Measurements from ENCODE around the gene GTF2A1L. TPM values are rescaled to one million over a fixed set of nuclear protein-coding genes. Genes with fewer than 3 reads are reported as not detected.
"Not testable (repeated sequence)": the region's sequence is repeated elsewhere in the genome, so short reads cannot be mapped to it uniquely, and the experiment has no call there.

GTF2A1L gene
- total RNA-seq, 1 donor from 2014 or later, result not detected

DNA sequence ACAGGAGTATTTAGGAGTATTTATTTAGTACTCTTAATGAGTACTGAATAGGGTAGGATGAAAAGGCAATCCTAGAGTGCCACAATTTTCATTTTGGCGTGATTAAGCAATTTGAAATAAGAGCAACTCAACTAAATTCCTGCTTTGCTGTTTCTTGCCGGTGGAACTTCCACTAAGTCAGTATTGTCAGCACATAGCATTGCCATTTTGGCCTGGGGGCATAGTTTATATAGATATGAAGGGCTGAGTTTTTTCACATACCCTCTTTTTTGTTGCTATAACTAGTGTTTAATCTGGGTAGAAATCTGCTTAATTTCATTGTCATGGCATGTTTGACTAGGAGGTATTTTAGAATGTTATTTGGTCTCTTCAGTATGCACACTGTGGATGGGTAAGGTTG lies 1.9 kb downstream of the GTF2A1L start:
- no peak for FAIRE-seq
- Histone ChIP-seq H3K27ac (ENCODE audit: low read depth, low read length) (no peak overlapping the region), H3K36me3 (ENCODE audit: insufficient read depth, low read length) (no peaks in the 10 kb centered on the region), H3K9me3 (ENCODE audit: insufficient read depth, low read depth, low read length) (no peaks in the 10 kb centered on the region), H3K4me2 (ENCODE audit: low read length) (no peak overlapping the region), H3K27me3 (ENCODE audit: insufficient read depth, low read length) (no peaks in the 10 kb centered on the region), H3K4me3 (ENCODE audit: insufficient read depth, low read depth, low read length) (no peak overlapping the region), H3K4me1 (ENCODE audit: insufficient read depth, low read length) (no peaks in the 10 kb centered on the region), H4K20me1 (ENCODE audit: insufficient read depth, low read length) (no peaks in the 10 kb centered on the region), H3K9ac (ENCODE audit: low read length) (no peak overlapping the region), H2AFZ (ENCODE audit: low read depth, low read length) (no peak overlapping the region), H3K79me2 (ENCODE audit: insufficient read depth, low read length) (no peaks in the 10 kb centered on the region)
- Mint-ChIP-seq H3K27ac (ENCODE audit: unreplicated experiment) (no peak overlapping the region), H3K27me3 (ENCODE audit: low read depth, unreplicated experiment) (no peaks in the 10 kb centered on the region), H3K36me3 (ENCODE audit: low read depth, unreplicated experiment) (peaks cover 2% of the 10 kb centered on the region), H3K4me1 (ENCODE audit: low read depth, unreplicated experiment) (no peaks in the 10 kb centered on the region), H3K4me3 (ENCODE audit: unreplicated experiment) (no peak overlapping the region), H3K9me3 (ENCODE audit: unreplicated experiment) (peaks cover 2% of the 10 kb centered on the region)
- DNase-seq (ENCODE audit: low read depth), result no peak
- no peak for TF ChIP-seq EZH2 (IDR thresholded peaks at IDR 0.05; ENCODE audit: insufficient read depth, low read length)

- Histone ChIP-seq H3K27ac (ENCODE audit: low read depth, low read length) (no peak overlapping the region), H3K9ac (ENCODE audit: low read length) (no peak overlapping the region), H3K9me3 (ENCODE audit: insufficient read depth, low read depth, low read length) (no peaks in the 10 kb centered on the region), H3K27me3 (ENCODE audit: insufficient read depth, low read length) (no peaks in the 10 kb centered on the region), H3K4me3 (ENCODE audit: insufficient read depth, low read depth, low read length) (no peak overlapping the region), H4K20me1 (ENCODE audit: insufficient read depth, low read length) (no peaks in the 10 kb centered on the region), H3K79me2 (ENCODE audit: insufficient read depth, low read length) (no peaks in the 10 kb centered on the region), H3K4me2 (ENCODE audit: low read length) (no peak overlapping the region), H3K36me3 (ENCODE audit: insufficient read depth, low read length) (no peaks in the 10 kb centered on the region), H3K4me1 (ENCODE audit: insufficient read depth, low read length) (no peaks in the 10 kb centered on the region), H2AFZ (ENCODE audit: low read depth, low read length) (no peak overlapping the region)
- TF ChIP-seq, protein P1, sequence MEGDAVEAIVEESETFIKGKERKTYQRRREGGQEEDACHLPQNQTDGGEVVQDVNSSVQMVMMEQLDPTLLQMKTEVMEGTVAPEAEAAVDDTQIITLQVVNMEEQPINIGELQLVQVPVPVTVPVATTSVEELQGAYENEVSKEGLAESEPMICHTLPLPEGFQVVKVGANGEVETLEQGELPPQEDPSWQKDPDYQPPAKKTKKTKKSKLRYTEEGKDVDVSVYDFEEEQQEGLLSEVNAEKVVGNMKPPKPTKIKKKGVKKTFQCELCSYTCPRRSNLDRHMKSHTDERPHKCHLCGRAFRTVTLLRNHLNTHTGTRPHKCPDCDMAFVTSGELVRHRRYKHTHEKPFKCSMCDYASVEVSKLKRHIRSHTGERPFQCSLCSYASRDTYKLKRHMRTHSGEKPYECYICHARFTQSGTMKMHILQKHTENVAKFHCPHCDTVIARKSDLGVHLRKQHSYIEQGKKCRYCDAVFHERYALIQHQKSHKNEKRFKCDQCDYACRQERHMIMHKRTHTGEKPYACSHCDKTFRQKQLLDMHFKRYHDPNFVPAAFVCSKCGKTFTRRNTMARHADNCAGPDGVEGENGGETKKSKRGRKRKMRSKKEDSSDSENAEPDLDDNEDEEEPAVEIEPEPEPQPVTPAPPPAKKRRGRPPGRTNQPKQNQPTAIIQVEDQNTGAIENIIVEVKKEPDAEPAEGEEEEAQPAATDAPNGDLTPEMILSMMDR (IDR thresholded peaks at IDR 0.05; ENCODE audit: insufficient read depth, low read depth, low read length), result no peak
- no peak for TF ChIP-seq EZH2 (IDR thresholded peaks at IDR 0.05; ENCODE audit: insufficient read depth, low read length)
- Mint-ChIP-seq H3K9me3 (ENCODE audit: unreplicated experiment) (peaks cover 1% of the 10 kb centered on the region), H3K27me3 (ENCODE audit: low read depth, unreplicated experiment) (no peaks in the 10 kb centered on the region), H3K4me1 (ENCODE audit: low read depth, unreplicated experiment) (no peaks in the 10 kb centered on the region), H3K4me3 (ENCODE audit: unreplicated experiment) (no peak overlapping the region), H3K36me3 (ENCODE audit: low read depth, unreplicated experiment) (peaks cover 2% of the 10 kb centered on the region), H3K27ac (ENCODE audit: unreplicated experiment) (no peak overlapping the region)
- DNase-seq (ENCODE audit: low read depth) (no peak), FAIRE-seq (no peak)
Measured at GRCh38 chr2:48620604-48621003, 2.9 kb downstream of the GTF2A1L start.

DNA sequence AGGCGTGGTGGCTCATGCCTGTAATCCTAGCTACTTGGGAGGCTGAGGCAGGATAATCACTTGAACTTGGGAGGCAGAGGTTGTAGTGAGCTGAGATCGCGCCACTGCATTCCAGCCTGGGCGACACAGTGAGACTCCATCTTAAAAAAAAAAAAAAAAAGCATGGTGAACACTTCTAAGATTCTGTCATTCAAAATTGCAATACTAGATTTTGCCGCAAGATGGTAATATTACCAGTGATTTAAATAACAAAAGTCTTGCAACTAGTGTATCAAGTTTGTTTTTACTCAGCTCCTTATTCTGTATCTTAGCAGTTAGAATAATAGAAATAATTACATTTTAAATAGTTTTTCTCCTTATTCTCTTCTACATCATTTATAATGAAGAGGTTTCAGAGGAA lies 5.0 kb downstream of the GTF2A1L start:
- not testable (repeated sequence) for H3K4me3 Mint-ChIP-seq (ENCODE audit: unreplicated experiment); DNase-seq (ENCODE audit: low read depth); H3K4me1 ChIP-seq (ENCODE audit: insufficient read depth, low read length); H3K27ac ChIP-seq (ENCODE audit: low read depth, low read length); H3K4me1 Mint-ChIP-seq (ENCODE audit: low read depth, unreplicated experiment); H3K4me2 ChIP-seq (ENCODE audit: low read length); H2AFZ ChIP-seq (ENCODE audit: low read depth, low read length); H3K36me3 ChIP-seq (ENCODE audit: insufficient read depth, low read length); H3K27ac Mint-ChIP-seq (ENCODE audit: unreplicated experiment); H3K27me3 Mint-ChIP-seq (ENCODE audit: low read depth, unreplicated experiment); FAIRE-seq; H3K36me3 Mint-ChIP-seq (ENCODE audit: low read depth, unreplicated experiment); H3K27me3 ChIP-seq (ENCODE audit: insufficient read depth, low read length); H3K4me3 ChIP-seq (ENCODE audit: insufficient read depth, low read depth, low read length); H3K9me3 Mint-ChIP-seq (ENCODE audit: unreplicated experiment); H3K79me2 ChIP-seq (ENCODE audit: insufficient read depth, low read length); H3K9ac ChIP-seq (ENCODE audit: low read length); H3K9me3 ChIP-seq (ENCODE audit: insufficient read depth, low read depth, low read length); H4K20me1 ChIP-seq (ENCODE audit: insufficient read depth, low read length)

DNA sequence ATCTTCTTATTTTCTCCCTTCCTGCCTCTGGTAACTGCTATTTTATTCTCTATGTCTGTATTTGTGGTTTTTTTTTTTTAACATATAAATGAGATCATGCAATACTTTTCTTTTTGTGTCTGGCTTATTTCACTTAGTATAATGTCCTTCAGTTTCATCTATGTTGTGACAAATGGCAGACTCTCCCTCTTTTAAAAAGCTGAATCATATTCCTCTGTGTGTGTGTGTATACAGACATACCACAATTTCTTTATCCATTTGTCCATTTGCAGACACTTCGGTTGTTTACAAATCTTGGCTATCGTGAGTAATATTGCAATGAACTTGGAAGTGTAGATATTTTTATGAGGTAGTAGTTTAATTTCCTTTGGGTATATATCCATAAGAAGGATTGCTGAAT lies 7.0 kb downstream of the GTF2A1L start:
- Histone ChIP-seq H4K20me1 (ENCODE audit: insufficient read depth, low read length) (no peaks in the 10 kb centered on the region), H2AFZ (ENCODE audit: low read depth, low read length) (no peak overlapping the region), H3K27me3 (ENCODE audit: insufficient read depth, low read length) (no peaks in the 10 kb centered on the region), H3K79me2 (ENCODE audit: insufficient read depth, low read length) (no peaks in the 10 kb centered on the region), H3K36me3 (ENCODE audit: insufficient read depth, low read length) (no peaks in the 10 kb centered on the region), H3K4me3 (ENCODE audit: insufficient read depth, low read depth, low read length) (no peak overlapping the region), H3K4me2 (ENCODE audit: low read length) (no peak overlapping the region), H3K4me1 (ENCODE audit: insufficient read depth, low read length) (no peaks in the 10 kb centered on the region), H3K27ac (ENCODE audit: low read depth, low read length) (no peak overlapping the region), H3K9ac (ENCODE audit: low read length) (no peak overlapping the region), H3K9me3 (ENCODE audit: insufficient read depth, low read depth, low read length) (no peaks in the 10 kb centered on the region)
- Mint-ChIP-seq H3K36me3 (ENCODE audit: low read depth, unreplicated experiment) (no peaks in the 10 kb centered on the region), H3K4me1 (ENCODE audit: low read depth, unreplicated experiment) (no peaks in the 10 kb centered on the region), H3K9me3 (ENCODE audit: unreplicated experiment) (peaks cover 1% of the 10 kb centered on the region), H3K27me3 (ENCODE audit: low read depth, unreplicated experiment) (no peaks in the 10 kb centered on the region), H3K4me3 (ENCODE audit: unreplicated experiment) (no peak overlapping the region), H3K27ac (ENCODE audit: unreplicated experiment) (no peak overlapping the region)
- FAIRE-seq, result no peak
- no peak for DNase-seq (ENCODE audit: low read depth)
- TF ChIP-seq EZH2 (IDR thresholded peaks at IDR 0.05; ENCODE audit: insufficient read depth, low read length), result no peak
- TF ChIP-seq, protein P1 (IDR thresholded peaks at IDR 0.05; ENCODE audit: insufficient read depth, low read depth, low read length), result no peak
